ENCODE results near the gene ANKRD34C.

ANKRD34C gene

GRCh38 chr15:79292011-79292410 lies 9.5 kb downstream of the ANKRD34C start:
- TF ChIP-seq, protein P1, sequence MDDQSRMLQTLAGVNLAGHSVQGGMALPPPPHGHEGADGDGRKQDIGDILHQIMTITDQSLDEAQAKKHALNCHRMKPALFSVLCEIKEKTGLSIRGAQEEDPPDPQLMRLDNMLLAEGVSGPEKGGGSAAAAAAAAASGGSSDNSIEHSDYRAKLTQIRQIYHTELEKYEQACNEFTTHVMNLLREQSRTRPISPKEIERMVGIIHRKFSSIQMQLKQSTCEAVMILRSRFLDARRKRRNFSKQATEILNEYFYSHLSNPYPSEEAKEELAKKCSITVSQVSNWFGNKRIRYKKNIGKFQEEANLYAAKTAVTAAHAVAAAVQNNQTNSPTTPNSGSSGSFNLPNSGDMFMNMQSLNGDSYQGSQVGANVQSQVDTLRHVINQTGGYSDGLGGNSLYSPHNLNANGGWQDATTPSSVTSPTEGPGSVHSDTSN (CRISPR knock-in tag; IDR thresholded peaks at IDR 0.05): no peak
- TF ChIP-seq ZNF366 (tag by site-specific recombination; conservative IDR thresholded peaks at IDR 0.05): no peak
- no peak for TF ChIP-seq YY1 (tag by site-specific recombination; IDR thresholded peaks at IDR 0.05)
- TF ChIP-seq ZNF157 (tag by site-specific recombination; IDR thresholded peaks at IDR 0.05): no peak
- TF ChIP-seq GLI4 (tag by site-specific recombination; IDR thresholded peaks at IDR 0.05): no peak
- TF ChIP-seq ZBTB26 (tag by site-specific recombination; optimal IDR thresholded peaks at IDR 0.05): no peak
- TF ChIP-seq ZNF830 (tag by site-specific recombination; IDR thresholded peaks at IDR 0.05; ENCODE audit: low read depth): no peak
- TF ChIP-seq ZNF433 (tag by site-specific recombination; IDR thresholded peaks at IDR 0.05; ENCODE audit: low read depth): no peak
- CTCF ChIA-PET: no interaction called here
- POLR2A ChIA-PET: no interaction called here

GRCh38 chr15:79294075-79294474 lies 11.6 kb downstream of the ANKRD34C start:
- H3K4me3 ChIP-seq (ENCODE audit: low read depth, low read length): no peak overlapping the region
- CTCF ChIA-PET: interaction anchor here (1.0 kb wide), 1 partner anchor 15 kb away, joined by 3 read pairs; no protein-coding TSS in a partner anchor
- no peaks in the 10 kb centered on the region for H3K4me1 ChIP-seq (ENCODE audit: control insufficient read depth, insufficient read depth, low read length)
- H3K27ac ChIP-seq (ENCODE audit: extremely low read depth, low read depth, low read length): no peak overlapping the region
- H3K36me3 ChIP-seq (ENCODE audit: control insufficient read depth in 2 of 2, insufficient read depth in 1 of 2, low read length in 2 of 2): no peaks in the 10 kb centered on the region
- H3K9me3 ChIP-seq (ENCODE audit: control insufficient read depth, insufficient read depth, low read depth, low read length): no peaks in the 10 kb centered on the region
- TF ChIP-seq ZNF16 (tag by site-specific recombination; IDR thresholded peaks at IDR 0.05; ENCODE audit: low read depth): no peak
- no peak for TF ChIP-seq ZNF140 (tag by site-specific recombination; IDR thresholded peaks at IDR 0.05)
- no peak for TF ChIP-seq HOXD13 (CRISPR knock-in tag; IDR thresholded peaks at IDR 0.05; ENCODE audit: borderline replicate concordance)
- POLR2A ChIA-PET: no interaction called here

More at GRCh38 chr15:79292011-79292410, 9.5 kb downstream of the ANKRD34C start:
- H3K4me3 ChIP-seq (ENCODE audit: low read depth, low read length): no peak overlapping the region
- no peaks in the 10 kb centered on the region for H3K36me3 ChIP-seq (ENCODE audit: control insufficient read depth in 2 of 2, insufficient read depth in 1 of 2, low read length in 2 of 2)
- no peaks in the 10 kb centered on the region for H3K9me3 ChIP-seq (ENCODE audit: control insufficient read depth, insufficient read depth, low read depth, low read length)
- H3K27ac ChIP-seq (ENCODE audit: extremely low read depth, low read depth, low read length): no peak overlapping the region
- no peaks in the 10 kb centered on the region for H3K4me1 ChIP-seq (ENCODE audit: control insufficient read depth, insufficient read depth, low read length)

- POLR2A ChIA-PET: no interaction called here
- H3K4me3 ChIP-seq (ENCODE audit: low read depth, low read length): no peak overlapping the region
- H3K36me3 ChIP-seq (ENCODE audit: control insufficient read depth in 2 of 2, insufficient read depth in 1 of 2, low read length in 2 of 2): no peaks in the 10 kb centered on the region
- H3K4me1 ChIP-seq (ENCODE audit: control insufficient read depth, insufficient read depth, low read length): no peaks in the 10 kb centered on the region
- no peaks in the 10 kb centered on the region for H3K9me3 ChIP-seq (ENCODE audit: control insufficient read depth, insufficient read depth, low read depth, low read length)
- CTCF ChIA-PET: interaction anchor here (0.7 to 1.6 kb wide), 7 partner anchors 10 to 112 kb away, joined by 3 to 5 read pairs (median 3); no protein-coding TSS in a partner anchor
- no peak overlapping the region for H3K27ac ChIP-seq (ENCODE audit: extremely low read depth, low read depth, low read length)
- no peak for TF ChIP-seq ZNF621 (tag by site-specific recombination; IDR thresholded peaks at IDR 0.05)
- no peak for TF ChIP-seq ZNF544 (tag by site-specific recombination; IDR thresholded peaks at IDR 0.05)
- TF ChIP-seq ZNF416 (tag by site-specific recombination; IDR thresholded peaks at IDR 0.05): no peak
- TF ChIP-seq, protein P1 (CRISPR knock-in tag; IDR thresholded peaks at IDR 0.05): no peak
- no peak for TF ChIP-seq ZNF654 (tag by site-specific recombination; IDR thresholded peaks at IDR 0.05; ENCODE audit: low read depth)
- no peak for TF ChIP-seq ZNF184 (tag by site-specific recombination; IDR thresholded peaks at IDR 0.05)
- no peak for TF ChIP-seq ZNF426 (tag by site-specific recombination; IDR thresholded peaks at IDR 0.05)
- no peak for TF ChIP-seq ZFP3 (tag by site-specific recombination; IDR thresholded peaks at IDR 0.05; ENCODE audit: low read depth)
- no peak for TF ChIP-seq ZNF580 (tag by site-specific recombination; IDR thresholded peaks at IDR 0.05)
- no peak for TF ChIP-seq ZNF157 (tag by site-specific recombination; IDR thresholded peaks at IDR 0.05)
- no peak for TF ChIP-seq ZNF214 (tag by site-specific recombination; IDR thresholded peaks at IDR 0.05; ENCODE audit: borderline replicate concordance)
- TF ChIP-seq ZEB2 (tag by site-specific recombination; IDR thresholded peaks at IDR 0.05): no peak
- TF ChIP-seq PRDM10 (tag by site-specific recombination; IDR thresholded peaks at IDR 0.05): no peak
- TF ChIP-seq KLF1 (tag by site-specific recombination; IDR thresholded peaks at IDR 0.05): no peak
- no peak for TF ChIP-seq BCL11A (tag by site-specific recombination; IDR thresholded peaks at IDR 0.05; ENCODE audit: low read depth)
- TF ChIP-seq ZNF391 (tag by site-specific recombination; IDR thresholded peaks at IDR 0.05; ENCODE audit: borderline replicate concordance, low read depth): no peak
- no peak for TF ChIP-seq ZSCAN30 (tag by site-specific recombination; IDR thresholded peaks at IDR 0.05)
These were observed 14.1 kb downstream of the ANKRD34C start for GRCh38 chr15:79296583-79296982.
